Mammary epithelial cell (primary cell): Measurements from ENCODE around the gene SCN9A.

ENCODE experiments used
- EZH2 ChIP-seq: IDR thresholded peaks from 2 replicates; pipeline ENCODE4 v1.6.1; 2012; ENCODE audit warnings: low read length, inconsistent platforms, borderline replicate concordance
- TF ChIP-seq, protein P1 (sequence below), 2 donors: IDR thresholded peaks in 1 of 2; conservative IDR thresholded peaks in 1 of 2; 2 replicates each; pipeline ENCODE4 v1.5.1; 2011 to 2012; ENCODE audit warnings: inconsistent platforms in 2 of 2, low read length in 2 of 2, mild to moderate bottlenecking in 2 of 2, control low read depth in 1 of 2, low read depth in 1 of 2; ENCODE audit not compliant: insufficient read depth in 1 of 2; ENCODE audit errors: extremely low read depth in 1 of 2

DNA sequence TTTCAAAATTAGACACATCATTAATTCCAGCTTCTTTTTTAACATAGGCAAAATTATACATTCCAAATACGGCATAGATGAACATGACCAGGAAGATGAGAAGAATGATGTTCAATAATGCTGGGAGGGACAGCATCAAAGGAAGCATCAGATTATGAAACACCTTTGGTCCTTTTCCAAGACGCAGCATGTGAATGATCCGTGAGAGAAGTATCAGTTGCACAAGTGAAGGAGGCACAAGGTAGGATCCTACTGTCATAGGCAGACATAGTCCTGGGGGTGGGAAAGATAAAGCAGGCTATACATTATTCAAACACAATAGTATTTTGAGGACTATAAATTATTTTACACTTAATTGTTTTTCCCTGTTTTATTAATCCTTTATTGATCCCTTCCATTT lies 30.6 kb upstream of the SCN9A start:
- TF ChIP-seq, protein P1, sequence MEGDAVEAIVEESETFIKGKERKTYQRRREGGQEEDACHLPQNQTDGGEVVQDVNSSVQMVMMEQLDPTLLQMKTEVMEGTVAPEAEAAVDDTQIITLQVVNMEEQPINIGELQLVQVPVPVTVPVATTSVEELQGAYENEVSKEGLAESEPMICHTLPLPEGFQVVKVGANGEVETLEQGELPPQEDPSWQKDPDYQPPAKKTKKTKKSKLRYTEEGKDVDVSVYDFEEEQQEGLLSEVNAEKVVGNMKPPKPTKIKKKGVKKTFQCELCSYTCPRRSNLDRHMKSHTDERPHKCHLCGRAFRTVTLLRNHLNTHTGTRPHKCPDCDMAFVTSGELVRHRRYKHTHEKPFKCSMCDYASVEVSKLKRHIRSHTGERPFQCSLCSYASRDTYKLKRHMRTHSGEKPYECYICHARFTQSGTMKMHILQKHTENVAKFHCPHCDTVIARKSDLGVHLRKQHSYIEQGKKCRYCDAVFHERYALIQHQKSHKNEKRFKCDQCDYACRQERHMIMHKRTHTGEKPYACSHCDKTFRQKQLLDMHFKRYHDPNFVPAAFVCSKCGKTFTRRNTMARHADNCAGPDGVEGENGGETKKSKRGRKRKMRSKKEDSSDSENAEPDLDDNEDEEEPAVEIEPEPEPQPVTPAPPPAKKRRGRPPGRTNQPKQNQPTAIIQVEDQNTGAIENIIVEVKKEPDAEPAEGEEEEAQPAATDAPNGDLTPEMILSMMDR (conservative IDR thresholded peaks at IDR 0.05 in 1 of 2, IDR thresholded peaks at IDR 0.05 in 1 of 2; ENCODE audit: extremely low read depth in 1 of 2, insufficient read depth in 1 of 2, low read depth in 1 of 2, low read length in 2 of 2), result no peak
- TF ChIP-seq EZH2, result no peak
